D341Med (cell line): ENCODE data around the gene SAPCD2.
"Not testable (repeated sequence)": the region's sequence is repeated elsewhere in the genome, so short reads cannot be mapped to it uniquely, and the experiment has no call there.

Source experiments
- DNase-seq: peaks from one replicate; pipeline ENCODE4 v3.0.0; 2012; ENCODE audit warnings: low spot score

Gene SAPCD2

DNA sequence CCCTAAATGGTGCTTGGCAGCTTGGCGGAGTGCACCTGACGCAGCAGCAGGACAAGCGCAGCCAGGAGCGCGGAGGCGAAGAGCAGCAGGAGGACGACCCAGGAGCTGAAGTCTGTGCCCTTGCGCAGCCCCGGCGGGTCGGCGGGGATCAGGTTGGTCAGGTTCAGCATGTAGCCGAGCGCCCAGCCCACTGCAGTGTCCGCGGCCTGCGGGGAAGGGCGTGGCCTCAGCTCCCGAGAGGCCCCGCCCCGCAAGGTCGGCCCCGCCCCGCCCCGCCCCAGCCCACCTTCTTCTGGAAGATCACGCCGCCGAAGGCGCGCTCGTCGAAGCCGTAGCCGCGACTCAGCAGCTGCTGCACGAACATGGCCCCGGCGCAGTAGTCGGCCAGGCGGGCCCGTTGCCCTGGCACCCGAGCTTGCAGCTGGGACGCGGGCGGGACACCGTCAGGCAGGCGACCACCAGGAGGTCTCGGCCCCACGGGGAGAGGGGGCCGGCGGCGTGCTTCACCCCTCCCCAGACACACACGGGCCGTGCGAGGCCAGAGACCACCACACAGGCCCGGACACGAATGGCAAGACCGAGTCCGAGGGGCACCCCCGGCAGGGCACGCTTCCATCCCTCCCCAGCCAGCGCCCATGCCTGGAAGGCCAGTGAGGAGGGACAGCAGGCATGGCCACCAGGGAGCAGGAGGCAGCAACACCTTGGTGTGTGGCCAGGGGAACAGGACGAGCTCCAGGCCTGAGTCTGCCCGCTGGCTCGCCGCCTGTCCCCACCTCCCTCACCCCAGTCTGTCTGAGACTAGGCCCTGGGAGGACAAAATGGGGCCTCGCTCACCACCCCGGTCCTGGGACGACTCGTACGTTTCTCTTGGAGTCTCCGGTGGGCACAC, 21.5 kb downstream of the SAPCD2 start:
- DNase-seq = peak; percentile 67

DNA sequence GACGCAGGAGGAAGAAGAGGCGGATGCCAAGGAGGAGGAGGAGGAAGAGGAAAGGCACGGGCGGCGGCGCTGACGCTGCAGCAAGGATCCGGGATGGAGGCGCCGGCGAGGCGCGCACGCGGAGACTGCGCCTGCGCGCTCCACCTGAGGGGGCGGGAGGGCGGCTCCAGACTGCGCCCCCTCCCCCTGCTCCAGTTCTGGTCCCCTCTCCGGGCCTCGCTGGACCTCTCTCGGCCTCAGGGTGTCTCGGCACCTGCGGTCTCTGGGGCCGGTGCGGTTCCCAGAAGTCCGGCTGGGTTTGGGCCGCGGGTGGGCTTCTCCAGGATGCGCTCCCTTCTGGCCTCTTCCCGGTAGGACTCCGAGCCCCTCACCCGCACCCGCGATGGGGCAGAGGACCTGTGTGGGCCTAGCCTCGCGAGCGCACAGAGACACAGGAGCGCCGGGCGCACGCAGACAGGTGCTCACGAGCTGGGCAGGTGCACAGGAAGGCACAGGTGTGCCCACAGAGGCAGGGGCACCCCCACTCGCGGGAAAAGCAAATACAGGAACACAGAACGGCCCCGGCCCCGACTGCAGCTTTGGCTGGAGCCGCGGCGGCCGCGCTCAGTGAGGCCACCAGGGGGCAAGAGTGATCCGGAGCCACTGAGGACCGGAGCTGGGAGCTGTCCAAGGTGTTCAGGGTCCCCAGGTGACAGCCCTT, 24.1 kb downstream of the SAPCD2 start, which contains the start of gene NPDC1:
TSS of gene NPDC1 (minus strand) at position 90 of the 700 bp plus-strand sequence. CDS start 188 bp downstream, outside the sequence.
- peak; percentile 92 for DNase-seq

DNA sequence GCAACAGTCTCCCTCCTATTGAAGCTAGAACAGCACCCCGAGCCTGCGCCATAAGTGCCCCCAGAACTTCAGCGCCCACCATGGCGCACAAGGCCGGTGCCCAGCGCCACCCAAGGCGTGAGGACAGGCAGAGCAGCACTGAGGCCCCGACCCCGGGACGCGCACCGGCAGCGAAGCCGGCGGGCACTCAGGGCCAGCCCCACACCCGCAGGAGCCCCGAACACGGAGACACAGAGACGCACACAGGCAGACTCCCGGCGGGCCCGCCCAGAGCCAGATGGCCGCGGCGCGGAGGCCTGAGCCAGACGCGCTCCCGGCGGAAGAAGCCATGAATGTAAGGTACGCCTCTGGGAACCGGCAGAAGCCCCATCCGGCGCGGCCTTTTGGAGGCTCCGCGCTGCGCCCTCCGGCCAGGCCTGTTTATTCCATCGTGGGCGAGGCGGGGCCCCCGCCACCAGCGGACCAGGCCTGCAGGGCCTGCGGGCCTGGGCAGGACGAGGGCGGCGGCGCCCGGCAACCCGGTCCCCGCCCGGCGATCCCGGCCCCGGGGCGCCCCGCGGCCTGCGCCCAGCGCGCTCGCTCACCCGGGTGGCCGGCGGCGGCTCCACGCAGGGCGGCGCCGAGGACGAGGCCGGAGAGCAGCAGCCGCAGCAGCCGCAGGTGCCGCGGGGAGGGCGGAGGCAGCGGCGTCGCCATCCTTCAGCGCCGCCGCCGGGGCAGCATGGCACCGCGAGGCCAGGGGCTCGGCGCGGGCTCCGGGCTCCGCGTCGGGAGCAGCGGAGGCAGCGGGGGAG, 24.9 kb downstream of the SAPCD2 start:
- DNase-seq = peak; percentile 81

DNA sequence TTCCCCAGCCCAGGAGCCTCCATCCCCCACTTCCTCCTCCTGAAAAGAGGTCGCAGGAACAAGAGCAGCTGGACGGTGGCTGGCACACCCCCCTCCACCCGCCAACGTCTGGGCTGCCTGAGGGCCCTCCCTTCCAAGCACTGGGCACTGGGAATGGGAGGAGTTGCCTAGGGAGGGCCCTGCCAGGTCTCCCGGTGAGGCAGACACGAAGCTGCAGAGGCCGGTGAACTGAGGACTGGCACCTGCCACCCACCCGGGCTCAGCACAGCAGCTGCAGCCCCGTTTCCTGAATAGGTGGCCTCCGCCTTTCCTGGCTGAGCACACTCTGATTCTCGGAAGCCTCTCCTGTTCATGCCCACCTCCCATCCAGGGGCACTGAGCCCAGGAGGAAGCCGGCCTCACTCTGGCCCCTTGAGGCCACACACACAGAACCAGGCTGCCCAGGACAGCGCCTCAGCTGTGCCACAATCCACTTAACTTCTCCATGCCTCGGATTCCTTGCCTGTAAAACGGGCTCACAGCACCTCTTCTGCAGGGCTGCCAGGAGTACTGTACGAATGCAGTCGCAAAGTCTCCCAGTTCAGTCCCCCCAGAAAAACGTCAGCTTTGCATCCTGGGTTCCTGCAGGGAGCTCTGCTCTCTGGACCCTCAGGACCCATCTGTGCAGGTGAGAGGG, 25.7 kb downstream of the SAPCD2 start:
- peak; percentile 69 for DNase-seq

DNA sequence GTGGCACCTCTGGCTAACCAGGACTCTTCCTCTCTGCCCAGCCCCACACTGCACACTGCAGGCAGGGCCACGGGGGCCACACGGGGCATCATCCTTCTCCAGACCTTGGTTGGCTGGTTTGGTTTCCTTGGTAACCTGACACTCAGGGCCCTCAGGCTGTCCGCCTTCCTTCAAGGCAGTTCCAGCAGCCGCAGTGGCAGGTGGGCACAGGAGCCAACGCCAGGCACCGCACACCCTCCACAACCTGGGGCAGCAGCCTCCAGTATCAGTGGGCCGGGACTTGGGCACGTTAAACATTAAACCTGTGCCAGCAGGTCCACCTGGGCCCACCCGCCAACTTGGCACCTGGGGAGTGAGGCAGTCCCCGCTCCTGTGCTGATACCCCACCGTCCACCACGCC, 26.3 kb downstream of the SAPCD2 start:
- no peak for DNase-seq

DNA sequence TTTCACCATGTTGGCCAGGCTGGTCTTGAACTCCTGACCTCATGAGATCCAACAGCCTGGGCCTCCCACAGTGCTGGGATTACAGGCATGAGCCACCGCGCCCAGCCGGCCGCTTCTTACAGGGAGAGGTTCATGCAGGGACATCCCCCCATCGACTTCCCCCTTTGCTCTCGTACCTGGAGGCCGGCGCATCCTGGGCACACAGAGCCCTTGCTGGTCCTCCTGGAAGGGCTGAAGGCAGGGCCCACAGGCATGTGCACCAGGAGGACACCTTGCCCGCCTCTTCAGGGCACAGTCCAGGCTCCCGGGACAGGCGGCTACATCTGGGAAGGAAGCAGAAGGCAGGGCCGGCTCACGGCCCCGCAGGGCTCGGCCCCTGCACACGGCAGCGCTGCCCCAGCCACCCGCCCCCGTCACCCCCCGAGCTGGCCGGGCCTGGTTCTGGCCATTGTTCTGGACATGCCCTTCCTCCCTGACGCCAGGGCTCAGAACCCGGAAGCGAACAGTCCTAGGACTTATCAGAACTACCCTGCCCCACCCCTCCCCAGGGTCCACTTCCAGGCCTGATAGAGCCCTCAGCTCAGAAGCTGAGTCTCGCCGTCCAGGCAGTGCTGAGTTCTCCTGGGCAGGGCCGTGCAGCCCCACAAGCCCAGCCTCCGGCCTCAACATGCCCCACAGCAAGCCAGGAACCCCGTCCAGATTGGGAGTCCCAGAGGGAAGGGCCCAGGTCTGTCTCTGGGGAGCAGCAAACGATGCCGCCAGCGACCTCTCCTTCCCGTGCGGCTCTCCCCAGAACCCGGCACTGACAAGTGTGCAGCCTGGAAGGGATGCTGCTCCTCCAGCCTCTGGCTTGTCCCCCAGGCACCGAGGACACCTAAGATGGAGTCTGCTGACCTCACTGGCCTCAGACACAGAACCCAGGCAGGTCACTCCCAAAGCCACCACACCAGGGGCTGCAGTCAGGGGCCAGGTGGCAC, 27.3 kb downstream of the SAPCD2 start:
- peak; percentile 63 for DNase-seq

DNA sequence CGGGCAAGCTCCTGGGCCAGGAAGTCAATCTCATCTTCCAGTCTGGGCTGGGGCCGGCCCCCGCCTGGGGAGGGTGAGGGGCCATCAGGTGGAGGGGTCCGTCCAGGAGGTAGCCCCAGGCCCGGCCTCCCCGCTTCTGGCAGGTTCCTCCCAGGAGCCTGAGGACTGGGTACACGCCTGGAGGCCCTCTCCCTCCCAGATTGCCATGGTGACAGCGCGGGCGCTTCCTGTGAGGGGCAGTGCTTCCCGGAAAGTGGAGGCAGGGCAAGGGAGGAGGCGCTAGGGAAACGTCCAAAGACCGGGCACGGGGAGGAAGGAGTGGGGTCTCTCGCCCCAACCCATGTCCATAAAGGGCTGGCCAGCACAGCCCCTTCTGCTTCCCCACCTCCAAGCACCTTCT, 29.2 kb downstream of the SAPCD2 start:
- no peak for DNase-seq

DNA sequence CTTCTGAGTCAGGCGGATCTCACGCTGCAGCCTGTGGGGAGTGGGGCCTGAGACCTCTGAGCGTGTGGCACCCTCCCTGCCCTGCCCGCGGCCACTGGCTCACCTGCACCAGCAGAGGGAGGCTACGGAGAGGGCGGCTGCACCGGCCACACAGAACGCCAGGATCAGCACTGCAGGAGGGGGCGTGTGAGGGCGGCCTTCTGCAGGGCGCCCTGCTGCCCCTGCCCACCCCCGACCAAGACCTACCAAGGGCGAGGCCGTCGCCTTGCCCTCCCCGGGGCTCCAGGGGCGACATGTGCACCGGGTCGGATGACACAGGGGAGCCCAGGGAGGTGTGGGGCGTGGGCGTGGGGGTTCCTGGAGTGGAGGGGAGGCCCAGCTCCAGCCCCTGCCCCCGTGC, 29.8 kb downstream of the SAPCD2 start:
- no peak for DNase-seq

DNA sequence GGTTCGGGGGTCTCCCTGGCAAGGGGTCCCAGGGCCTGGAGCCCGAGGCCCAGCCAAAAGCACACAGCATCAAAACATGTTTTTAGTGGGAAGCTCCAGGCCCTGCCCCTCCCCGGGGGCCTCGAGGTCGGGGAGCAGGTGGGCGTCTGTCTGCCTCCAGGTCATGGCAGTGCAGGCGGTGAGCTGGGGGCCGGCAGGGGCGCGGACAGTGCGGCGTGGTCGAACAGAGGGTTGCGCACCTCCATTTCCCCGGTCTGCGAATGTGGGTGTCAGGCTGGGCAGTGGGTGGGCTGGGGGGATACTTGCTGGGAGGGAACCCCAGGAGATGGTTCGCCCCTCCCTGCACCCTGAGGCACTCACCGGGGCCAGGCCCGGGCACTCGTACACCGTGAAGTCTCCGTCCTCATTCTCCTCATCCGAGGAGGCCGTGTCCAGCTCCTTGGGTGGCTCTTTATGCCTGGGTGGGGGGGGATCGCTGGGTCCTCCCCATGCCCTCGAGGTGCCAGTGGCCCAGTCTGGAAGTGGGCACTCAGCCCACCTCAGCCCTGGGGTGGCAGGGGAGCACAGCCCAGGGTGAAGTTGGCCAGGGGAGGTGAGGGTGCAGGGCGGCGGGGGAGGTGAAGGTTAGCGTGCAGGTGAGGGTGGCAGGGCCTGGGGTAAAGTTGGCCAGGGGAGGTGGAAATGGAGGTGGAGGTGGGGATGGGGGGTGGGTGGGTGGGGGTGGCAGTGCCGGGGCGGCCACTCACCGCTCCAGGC, 30.6 kb downstream of the SAPCD2 start:
- DNase-seq = no peak

DNA sequence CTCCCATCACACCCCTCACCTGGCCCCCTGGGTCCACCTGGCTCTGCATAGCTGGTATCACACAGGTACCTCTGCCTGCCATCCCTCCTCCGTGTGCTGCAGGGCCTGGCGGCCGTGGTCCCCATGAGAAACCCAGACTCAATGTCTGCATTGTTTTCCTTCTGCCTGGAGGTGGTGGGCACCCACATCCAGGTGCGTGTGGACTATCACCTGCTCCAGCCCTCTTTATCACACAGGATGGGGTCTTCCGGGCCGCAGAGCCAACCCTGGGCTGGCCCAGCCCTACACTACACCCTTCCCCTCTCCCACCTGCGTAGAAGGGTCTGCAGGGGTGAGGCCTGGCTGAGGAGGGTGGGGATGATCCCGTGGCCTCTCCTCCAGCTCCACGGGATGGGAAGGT, 31.4 kb downstream of the SAPCD2 start:
- DNase-seq = no peak

DNA sequence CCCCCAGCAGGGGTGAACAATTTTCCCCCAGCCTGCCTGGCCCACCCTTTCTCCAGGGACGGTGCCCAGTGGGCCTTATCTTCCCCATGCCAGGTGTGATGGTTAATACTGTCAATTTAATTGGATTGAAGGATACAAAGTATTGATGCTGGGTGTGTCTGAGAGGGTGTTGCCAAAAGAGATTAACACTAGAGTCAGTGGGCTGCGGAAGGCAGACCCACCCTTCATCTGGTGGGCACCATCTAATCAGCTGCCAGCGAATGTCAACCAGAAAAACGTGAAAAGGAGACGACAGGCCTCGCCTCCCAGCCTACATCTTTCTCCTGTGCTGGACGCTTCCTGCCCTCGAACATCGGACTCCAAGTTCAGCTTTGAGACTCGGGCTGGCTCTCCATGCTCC, 32.9 kb downstream of the SAPCD2 start:
- DNase-seq = no peak

DNA sequence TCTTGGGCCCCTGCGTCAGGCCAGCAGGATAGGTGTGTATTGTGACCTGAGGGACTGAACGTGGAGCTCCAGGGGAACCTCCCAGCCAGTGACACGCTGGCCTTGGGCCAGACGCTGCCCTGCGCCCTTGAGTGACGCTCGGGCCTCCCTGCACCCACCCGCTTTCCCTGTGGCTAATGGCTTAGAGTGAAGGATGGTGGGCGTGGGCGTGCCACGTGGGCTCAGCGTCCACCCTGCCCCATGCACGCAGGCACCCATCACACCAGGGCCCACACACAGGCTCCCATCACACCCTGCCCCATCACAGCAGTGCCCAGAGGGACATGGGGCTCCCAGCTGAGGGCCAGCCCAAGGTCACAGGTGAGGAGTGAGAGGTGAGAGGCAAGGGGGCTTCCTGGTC, 33.3 kb downstream of the SAPCD2 start:
- DNase-seq = no peak

DNA sequence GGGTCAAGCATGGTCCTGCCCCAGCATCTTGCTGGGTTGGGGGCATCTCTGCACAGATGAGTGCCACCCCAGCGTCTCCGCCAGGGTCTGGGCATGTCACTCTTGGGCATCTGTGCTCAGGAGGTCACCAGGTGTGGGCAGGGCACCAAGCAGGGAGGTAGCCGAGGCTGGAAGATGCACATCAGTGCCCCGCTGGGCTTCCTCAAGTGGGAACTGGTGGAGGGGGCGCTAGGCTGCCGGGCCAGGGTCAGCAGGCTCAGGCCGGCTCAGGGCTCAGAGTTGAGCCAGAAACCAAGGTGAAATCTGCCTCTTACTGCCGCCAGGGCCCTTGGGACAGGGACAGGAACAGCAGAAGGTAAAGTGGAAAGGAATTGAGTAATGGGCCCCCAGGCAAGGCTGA, 34.4 kb downstream of the SAPCD2 start:
- DNase-seq = no peak

DNA sequence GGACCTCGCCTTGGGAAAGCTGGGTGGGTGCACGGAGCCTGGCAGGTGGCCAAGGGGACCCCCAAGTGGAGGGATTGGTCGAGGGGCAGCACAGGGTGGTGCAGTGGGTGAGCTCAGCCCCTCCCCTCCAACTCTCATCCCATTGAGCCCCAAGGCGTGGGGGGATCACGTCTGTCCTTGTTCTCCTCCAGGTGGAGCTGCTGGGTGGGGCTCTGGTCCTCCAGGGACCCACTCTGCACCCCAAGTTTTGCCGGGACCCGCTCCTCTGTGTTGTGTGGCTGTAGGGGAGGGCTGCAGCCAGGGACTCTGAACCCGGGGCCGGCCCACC, 34.9 kb downstream of the SAPCD2 start:
- peak; percentile 63 for DNase-seq

DNA sequence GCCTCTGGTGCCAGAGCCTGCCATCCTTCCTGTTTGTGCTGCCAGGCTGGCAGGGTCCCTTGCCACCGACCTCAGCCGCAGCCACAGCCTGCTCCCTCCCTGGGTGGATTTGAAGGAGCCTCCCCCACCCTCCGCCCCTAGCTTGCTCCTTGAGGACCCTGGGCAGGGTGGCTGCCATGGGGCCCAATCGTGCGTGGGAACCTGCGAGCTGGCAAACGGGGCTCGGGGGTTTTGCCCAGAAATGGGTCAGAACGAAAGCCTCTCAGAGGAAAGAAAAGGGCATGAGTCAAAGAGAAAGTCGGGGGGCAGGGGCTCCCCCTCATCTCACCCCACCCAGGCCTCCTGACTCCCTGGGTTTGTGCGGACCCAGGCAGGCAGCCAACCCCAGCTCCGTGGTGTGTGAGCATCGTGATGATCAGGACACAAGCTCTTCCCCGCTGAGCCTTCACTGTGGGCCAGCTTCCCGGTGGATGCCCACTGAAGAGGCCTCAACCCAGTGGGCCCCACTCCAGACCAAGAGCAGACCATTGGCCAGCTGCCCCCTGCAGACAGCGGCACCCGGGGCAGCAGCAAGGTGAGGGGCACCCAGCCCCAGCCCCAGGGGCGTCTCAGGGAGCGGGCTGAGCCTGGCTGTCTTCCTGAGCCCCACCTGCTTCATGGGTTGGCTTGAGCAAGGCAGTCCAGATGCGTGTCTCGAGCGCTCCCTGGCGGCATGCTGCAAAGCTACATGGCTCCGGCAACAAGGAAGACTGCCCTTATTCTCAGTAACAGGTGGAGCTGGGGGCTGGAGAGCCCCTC, 35.4 kb downstream of the SAPCD2 start:
- peak; percentile 90 for DNase-seq

DNA sequence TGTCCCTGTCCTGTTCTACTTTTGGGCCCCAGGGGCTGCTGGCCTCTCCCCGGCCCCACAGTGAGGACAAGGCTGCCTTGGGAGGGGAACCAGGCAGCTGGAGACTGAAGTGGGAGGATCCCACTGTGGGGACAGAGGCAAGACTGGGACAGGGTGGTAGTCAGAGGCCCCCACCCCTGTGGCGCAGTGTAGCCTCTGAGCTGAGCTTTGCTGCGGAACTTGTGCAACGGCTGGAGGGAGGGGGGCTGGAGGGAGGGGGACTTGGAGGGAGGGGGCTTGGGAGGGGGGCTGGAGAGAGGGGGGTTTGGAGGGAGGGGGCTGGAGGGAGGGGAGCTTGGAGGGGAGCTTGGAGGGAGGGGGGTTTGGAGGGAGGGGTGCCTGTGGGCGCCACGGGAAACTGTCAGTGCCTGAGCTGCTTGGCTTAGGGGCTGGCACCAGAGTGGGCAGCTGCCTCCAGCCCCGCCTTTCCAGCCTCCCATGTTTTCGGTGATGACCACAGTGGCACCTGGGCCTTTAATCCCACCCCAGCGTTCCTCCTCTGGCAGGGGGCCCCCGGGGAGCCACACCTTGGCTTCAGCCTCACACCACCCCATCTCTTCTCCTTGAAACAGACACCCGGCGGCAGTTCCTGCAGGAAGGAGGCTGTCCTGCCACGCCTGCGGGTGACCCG, 36.2 kb downstream of the SAPCD2 start:
- no peak for DNase-seq

DNA sequence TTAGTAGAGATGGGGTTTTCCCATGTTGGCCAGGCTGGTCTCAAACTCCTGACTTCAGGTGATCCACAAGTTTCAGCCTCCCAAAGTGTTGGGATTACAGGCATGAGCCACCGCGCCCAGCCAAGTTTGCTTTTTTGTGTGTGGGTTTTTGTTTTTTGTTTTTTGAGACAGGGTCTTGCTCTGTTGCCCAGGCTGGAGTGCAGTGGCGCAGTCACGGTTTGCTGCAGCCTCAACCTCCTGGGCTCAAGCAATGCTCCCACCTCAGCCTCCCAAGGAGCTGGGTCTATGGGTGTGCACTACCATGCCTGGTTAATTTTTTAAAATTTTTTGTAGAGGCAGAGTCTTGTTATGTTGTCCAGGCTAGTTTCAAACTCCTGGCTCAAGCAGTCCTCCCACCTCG, 36.9 kb downstream of the SAPCD2 start:
- not testable (repeated sequence) for DNase-seq

DNA sequence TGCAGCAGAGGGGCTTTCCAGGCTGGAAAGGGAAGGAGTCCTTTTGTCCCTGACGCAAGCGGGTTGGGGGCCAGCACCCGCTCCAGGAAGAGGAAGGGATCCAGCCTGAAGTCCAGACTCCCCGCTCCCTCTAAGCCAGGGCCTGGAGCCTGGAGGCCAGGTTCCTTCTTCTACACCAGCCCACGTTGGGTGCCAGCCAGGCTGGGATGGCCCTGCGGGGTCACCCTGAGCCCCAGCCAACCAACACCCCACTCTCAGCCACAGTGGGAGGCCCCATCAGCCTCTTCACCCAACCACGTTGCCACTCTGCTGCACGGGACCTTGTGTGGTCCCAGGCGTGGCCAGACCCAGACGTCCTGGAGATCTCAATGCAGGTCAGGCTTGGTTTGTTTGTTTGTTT, 37.5 kb downstream of the SAPCD2 start:
- DNase-seq = no peak
